ENCODE results near the gene IGSF22. TPM values are rescaled to one million over a fixed set of nuclear protein-coding genes. Genes with fewer than 3 reads are reported as not detected.

Gene IGSF22
- polyA plus RNA-seq, 4 donors: 0.27 to 1.3 (median 0.69) TPM

GRCh38 chr11:18657673-18658072, 68.3 kb downstream of the IGSF22 start:
- Histone ChIP-seq H3K27ac (ENCODE audit: low read depth in 1 of 3, low read length in 2 of 3) (no peak overlapping the region), H3K4me1 (ENCODE audit: control insufficient read depth in 3 of 3, insufficient read depth in 2 of 3, low read depth in 1 of 3, low read length in 2 of 3) (no peaks in the 10 kb centered on the region), H3K4me3 (ENCODE audit: low read depth in 1 of 3, low read length in 3 of 3) (no peak overlapping the region), H3K27me3 (ENCODE audit: control insufficient read depth in 3 of 3, insufficient read depth in 3 of 3, low read length in 3 of 3) (no peaks in the 10 kb centered on the region), H3K9me3 (ENCODE audit: control insufficient read depth in 2 of 2, insufficient read depth in 1 of 2, low read depth in 1 of 2, low read length in 1 of 2) (peaks cover 0 to 7% of the 10 kb centered on the region in 2 donors), H3K36me3 (ENCODE audit: control insufficient read depth in 3 of 3, insufficient read depth in 2 of 3, low read depth in 1 of 3, low read length in 3 of 3) (no peaks in the 10 kb centered on the region)
- WGBS, 3 donors: 60 to 87% (median 73%) methylated on average over 5 of the region's 5 CpGs
- FAIRE-seq (no peak), DNase-seq (no peak)

Other genes starting within 250 kb of the IGSF22 start
- gene TSG101, start 199.2 kb downstream of the IGSF22 start, polyA plus RNA-seq: 10 to 100 TPM; 52.6 to 80.5 (median 75.6) TPM
- gene UEVLD, start 137.5 kb downstream of the IGSF22 start, polyA plus RNA-seq: 10 to 100 TPM in 2 of 4 donors, 1 to 10 TPM in 2; 9.2 to 18.3 (median 11.4) TPM
- gene MISFA, start 126.4 kb downstream of the IGSF22 start, polyA plus RNA-seq: 1 to 10 TPM in 2 of 4 donors, under 1 TPM in 1, not detected in 1; 0.60 to 4.9 (median 3.5) TPM
- 10 to 100 TPM in 1 of 4 donors, 1 to 10 TPM in 3; 5.8 to 16.5 (median 6.5) TPM for gene SPTY2D1, start 91.8 kb downstream of the IGSF22 start, polyA plus RNA-seq
- 1 to 10 TPM in 2 of 4 donors, under 1 TPM in 2; 0.22 to 1.6 (median 1.1) TPM for gene TMEM86A, start 27.4 kb downstream of the IGSF22 start, polyA plus RNA-seq
- gene PTPN5, start 65.6 kb upstream of the IGSF22 start, polyA plus RNA-seq: 1 to 10 TPM in 1 of 4 donors, under 1 TPM in 1, not detected in 2; 0.22 to 1.6 TPM
- not detected for gene MRGPRX1, start 213.2 kb upstream of the IGSF22 start, polyA plus RNA-seq

All from small intestine (tissue), 7 donors.